GM12891 (cell line): ENCODE data around the gene SYNE2.
A peak's percentile ranks its signal among the peaks of the same experiment; 100 is the strongest.

Experiments used
- PAX5 ChIP-seq: IDR thresholded peaks from 2 replicates; pipeline ENCODE4 v1.6.1; 2011; ENCODE audit warnings: low read length, moderate library complexity, mild to moderate bottlenecking; ENCODE audit not compliant: insufficient read depth, severe bottlenecking
- POLR2A ChIP-seq: IDR thresholded peaks from 2 replicates; pipeline ENCODE4 v1.6.1; 2011; ENCODE audit warnings: low read depth, low read length, control low read depth
- POLR2AphosphoS5 ChIP-seq: IDR thresholded peaks from 2 replicates; pipeline ENCODE4 v1.6.1; 2011; ENCODE audit warnings: low read depth, low read length, control low read depth
- SPI1 ChIP-seq: IDR thresholded peaks from 2 replicates; pipeline ENCODE4 v1.6.1; 2011; ENCODE audit warnings: low read depth, low read length, control low read depth
- TAF1 ChIP-seq: IDR thresholded peaks from 2 replicates; pipeline ENCODE4 v1.6.1; 2011; ENCODE audit warnings: low read depth, low read length, control low read depth

DNA sequence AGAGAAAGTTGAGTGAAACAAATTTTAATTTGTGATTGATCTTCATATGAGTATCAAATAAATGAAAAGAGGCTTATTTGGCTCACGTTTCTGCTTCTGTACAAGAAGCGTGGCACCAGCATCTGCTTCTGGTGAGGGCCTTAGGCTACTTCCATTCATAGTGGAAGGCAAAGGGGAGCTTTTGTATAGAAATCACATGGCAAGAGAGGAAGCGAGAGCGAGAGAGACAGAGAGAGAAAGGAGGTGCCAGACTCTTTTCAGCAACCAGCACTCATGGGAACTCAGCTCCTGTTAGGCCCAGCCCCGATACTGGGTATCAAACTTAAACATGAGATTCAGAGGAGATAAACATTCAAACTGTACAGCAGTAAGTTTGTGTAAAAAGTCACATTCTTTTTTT lies 121.4 kb downstream of the SYNE2 start:
- TF ChIP-seq POLR2A (no peak), TAF1 (no peak), PAX5 (no peak), POLR2AphosphoS5 (no peak), SPI1 (peak; percentile 54; the same call in 1 of the 2 replicates)
